HL-60 (cell line): ENCODE results near the gene CLEC4M.

Experiments used
- GABPA ChIP-seq: IDR thresholded peaks from 2 replicates; pipeline ENCODE4 v1.6.1; 2012; ENCODE audit warnings: low read depth
- POLR2AphosphoS5 ChIP-seq: IDR thresholded peaks from 2 replicates; pipeline ENCODE4 v1.6.1; 2012; ENCODE audit warnings: low read depth
- TF ChIP-seq, protein P1 (sequence below): IDR thresholded peaks from one replicate; pipeline ENCODE4 v1.5.1; 2011; ENCODE audit warnings: low read length, control low read depth, inconsistent platforms; ENCODE audit not compliant: insufficient read depth
- TF ChIP-seq, protein P2 (sequence below): IDR thresholded peaks from 2 replicates; pipeline ENCODE4 v1.6.1; 2012; ENCODE audit warnings: low read depth; ENCODE audit not compliant: insufficient replicate concordance

DNA sequence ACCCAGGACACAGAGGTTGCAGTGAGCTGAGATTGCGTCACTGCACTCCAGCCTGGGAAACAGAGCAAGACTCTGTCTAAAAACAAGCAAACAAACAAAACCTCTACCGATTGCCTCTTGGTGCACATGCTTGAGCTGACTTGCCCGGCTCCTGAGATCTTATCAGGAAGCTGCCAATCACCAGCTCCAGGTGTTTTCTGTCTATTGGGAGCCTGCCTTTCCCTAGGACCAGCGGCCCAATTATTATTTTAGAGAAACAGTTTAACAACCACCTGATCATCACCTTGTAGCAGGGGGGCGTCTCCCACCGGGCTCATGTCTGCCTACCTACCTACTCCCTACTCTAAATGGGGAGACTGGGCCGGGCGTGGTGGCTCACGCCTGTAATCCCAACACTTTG is 10.8 kb downstream of the CLEC4M start:
- TF ChIP-seq, protein P1, sequence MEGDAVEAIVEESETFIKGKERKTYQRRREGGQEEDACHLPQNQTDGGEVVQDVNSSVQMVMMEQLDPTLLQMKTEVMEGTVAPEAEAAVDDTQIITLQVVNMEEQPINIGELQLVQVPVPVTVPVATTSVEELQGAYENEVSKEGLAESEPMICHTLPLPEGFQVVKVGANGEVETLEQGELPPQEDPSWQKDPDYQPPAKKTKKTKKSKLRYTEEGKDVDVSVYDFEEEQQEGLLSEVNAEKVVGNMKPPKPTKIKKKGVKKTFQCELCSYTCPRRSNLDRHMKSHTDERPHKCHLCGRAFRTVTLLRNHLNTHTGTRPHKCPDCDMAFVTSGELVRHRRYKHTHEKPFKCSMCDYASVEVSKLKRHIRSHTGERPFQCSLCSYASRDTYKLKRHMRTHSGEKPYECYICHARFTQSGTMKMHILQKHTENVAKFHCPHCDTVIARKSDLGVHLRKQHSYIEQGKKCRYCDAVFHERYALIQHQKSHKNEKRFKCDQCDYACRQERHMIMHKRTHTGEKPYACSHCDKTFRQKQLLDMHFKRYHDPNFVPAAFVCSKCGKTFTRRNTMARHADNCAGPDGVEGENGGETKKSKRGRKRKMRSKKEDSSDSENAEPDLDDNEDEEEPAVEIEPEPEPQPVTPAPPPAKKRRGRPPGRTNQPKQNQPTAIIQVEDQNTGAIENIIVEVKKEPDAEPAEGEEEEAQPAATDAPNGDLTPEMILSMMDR: no peak
- TF ChIP-seq POLR2AphosphoS5: no peak
- TF ChIP-seq, protein P2, sequence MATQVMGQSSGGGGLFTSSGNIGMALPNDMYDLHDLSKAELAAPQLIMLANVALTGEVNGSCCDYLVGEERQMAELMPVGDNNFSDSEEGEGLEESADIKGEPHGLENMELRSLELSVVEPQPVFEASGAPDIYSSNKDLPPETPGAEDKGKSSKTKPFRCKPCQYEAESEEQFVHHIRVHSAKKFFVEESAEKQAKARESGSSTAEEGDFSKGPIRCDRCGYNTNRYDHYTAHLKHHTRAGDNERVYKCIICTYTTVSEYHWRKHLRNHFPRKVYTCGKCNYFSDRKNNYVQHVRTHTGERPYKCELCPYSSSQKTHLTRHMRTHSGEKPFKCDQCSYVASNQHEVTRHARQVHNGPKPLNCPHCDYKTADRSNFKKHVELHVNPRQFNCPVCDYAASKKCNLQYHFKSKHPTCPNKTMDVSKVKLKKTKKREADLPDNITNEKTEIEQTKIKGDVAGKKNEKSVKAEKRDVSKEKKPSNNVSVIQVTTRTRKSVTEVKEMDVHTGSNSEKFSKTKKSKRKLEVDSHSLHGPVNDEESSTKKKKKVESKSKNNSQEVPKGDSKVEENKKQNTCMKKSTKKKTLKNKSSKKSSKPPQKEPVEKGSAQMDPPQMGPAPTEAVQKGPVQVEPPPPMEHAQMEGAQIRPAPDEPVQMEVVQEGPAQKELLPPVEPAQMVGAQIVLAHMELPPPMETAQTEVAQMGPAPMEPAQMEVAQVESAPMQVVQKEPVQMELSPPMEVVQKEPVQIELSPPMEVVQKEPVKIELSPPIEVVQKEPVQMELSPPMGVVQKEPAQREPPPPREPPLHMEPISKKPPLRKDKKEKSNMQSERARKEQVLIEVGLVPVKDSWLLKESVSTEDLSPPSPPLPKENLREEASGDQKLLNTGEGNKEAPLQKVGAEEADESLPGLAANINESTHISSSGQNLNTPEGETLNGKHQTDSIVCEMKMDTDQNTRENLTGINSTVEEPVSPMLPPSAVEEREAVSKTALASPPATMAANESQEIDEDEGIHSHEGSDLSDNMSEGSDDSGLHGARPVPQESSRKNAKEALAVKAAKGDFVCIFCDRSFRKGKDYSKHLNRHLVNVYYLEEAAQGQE: no peak
- no peak for TF ChIP-seq GABPA
